ENCODE data around the gene PITPNC1.
"Not testable (repeated sequence)": the region's sequence is repeated elsewhere in the genome, so short reads cannot be mapped to it uniquely, and the experiment has no call there.

Gene PITPNC1

GRCh38 chr17:67401598-67402504 lies 24.8 kb downstream of the PITPNC1 start:
- DNase-seq = no peak

GRCh38 chr17:67403065-67403464 lies 26.0 kb downstream of the PITPNC1 start:
- DNase-seq = no peak

- no peak for DNase-seq
Observed at GRCh38 chr17:67403483-67403882, 26.4 kb downstream of the PITPNC1 start.

- not testable (repeated sequence) for DNase-seq
Observed at GRCh38 chr17:67408455-67408830, 31.4 kb downstream of the PITPNC1 start.

- no peak for DNase-seq
Observed at GRCh38 chr17:67411397-67411796, 34.3 kb downstream of the PITPNC1 start.

- DNase-seq = no peak
Observed at GRCh38 chr17:67412032-67412431, 35.0 kb downstream of the PITPNC1 start.

GRCh38 chr17:67412941-67413340 lies 35.9 kb downstream of the PITPNC1 start:
- no peak for DNase-seq

GRCh38 chr17:67413388-67413787 lies 36.3 kb downstream of the PITPNC1 start:
- DNase-seq = no peak

GRCh38 chr17:67414130-67414529 lies 37.0 kb downstream of the PITPNC1 start:
- no peak for DNase-seq

- DNase-seq = no peak
Observed at GRCh38 chr17:67414559-67414958, 37.5 kb downstream of the PITPNC1 start.

- DNase-seq = no peak
Observed at GRCh38 chr17:67415291-67415690, 38.2 kb downstream of the PITPNC1 start.

- DNase-seq = no peak
Observed at GRCh38 chr17:67417507-67417906, 40.4 kb downstream of the PITPNC1 start.

GRCh38 chr17:67420994-67421393 lies 43.9 kb downstream of the PITPNC1 start:
- no peak for DNase-seq

GRCh38 chr17:67421869-67422273 lies 44.8 kb downstream of the PITPNC1 start:
- no peak for DNase-seq

GRCh38 chr17:67422296-67422695 lies 45.2 kb downstream of the PITPNC1 start:
- not testable (repeated sequence) for DNase-seq

- no peak for DNase-seq
Observed at GRCh38 chr17:67422897-67423296, 45.8 kb downstream of the PITPNC1 start.

- DNase-seq = no peak
Observed at GRCh38 chr17:67425571-67426160, 48.6 kb downstream of the PITPNC1 start.

GRCh38 chr17:67427424-67427823 lies 50.3 kb downstream of the PITPNC1 start:
- DNase-seq = no peak

- DNase-seq = not testable (repeated sequence)
Observed at GRCh38 chr17:67430515-67430914, 53.4 kb downstream of the PITPNC1 start.

- DNase-seq = no peak
Observed at GRCh38 chr17:67431249-67432015, 54.4 kb downstream of the PITPNC1 start.

GRCh38 chr17:67433248-67433924 lies 56.3 kb downstream of the PITPNC1 start:
- DNase-seq = no peak

- DNase-seq = no peak
Observed at GRCh38 chr17:67434061-67434525, 57.0 kb downstream of the PITPNC1 start.

- no peak for DNase-seq
Observed at GRCh38 chr17:67435122-67435521, 58.0 kb downstream of the PITPNC1 start.

All from NCI-H2107 (cell line).